ENCODE data around the gene FERD3L. TPM values are rescaled to one million over a fixed set of nuclear protein-coding genes. Genes with fewer than 3 reads are reported as not detected.

Gene FERD3L
- total RNA-seq, 1 donor from 2014 or later = not detected

- DNase-seq = peak; percentile 97
Measured at GRCh38 chr7:19117091-19117869, 27.9 kb downstream of the FERD3L start, which contains the start of gene TWIST1. TSS of gene TWIST1 (minus strand) at chr7:19117636. CDS start at chr7:19117321, 315 bp downstream.

DNA sequence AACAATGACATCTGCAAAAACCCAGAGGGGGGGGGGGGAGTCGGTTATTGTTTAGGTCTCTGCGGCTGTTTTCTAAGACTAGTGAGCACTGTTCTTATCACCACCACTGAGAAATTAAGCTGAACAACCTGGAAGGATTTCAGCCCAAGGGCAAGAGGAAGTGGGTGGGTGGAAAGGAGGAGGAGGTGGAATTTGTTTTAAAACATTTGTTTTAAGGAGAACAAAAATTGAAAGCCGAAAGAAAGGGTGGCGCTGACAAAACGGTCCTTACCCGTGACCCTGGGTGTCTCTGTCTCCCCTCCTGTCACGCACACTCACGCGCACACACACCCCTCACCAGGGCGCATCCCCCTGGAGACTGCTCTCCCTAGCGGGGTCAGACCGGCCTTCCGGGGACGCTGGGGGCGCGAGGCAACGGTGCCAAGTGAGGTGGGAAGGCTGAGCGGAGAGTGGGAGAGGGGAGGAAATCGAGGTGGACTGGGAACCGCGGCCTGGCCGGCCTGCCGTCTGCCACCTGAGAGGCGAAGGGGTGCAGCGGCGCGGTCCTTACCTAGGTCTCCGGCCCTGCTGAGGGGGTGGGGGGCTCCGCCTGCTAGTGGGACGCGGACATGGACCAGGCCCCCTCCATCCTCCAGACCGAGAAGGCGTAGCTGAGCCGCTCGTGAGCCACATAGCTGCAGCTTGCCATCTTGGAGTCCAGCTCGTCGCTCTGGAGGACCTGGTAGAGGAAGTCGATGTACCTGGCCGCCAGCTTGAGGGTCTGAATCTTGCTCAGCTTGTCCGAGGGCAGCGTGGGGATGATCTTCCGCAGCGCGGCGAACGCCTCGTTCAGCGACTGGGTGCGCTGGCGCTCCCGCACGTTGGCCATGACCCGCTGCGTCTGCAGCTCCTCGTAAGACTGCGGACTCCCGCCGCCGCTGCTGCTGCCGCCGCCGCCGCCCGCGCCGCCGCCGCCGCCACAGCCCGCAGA lies 28.8 kb downstream of the FERD3L start:
- DNase-seq = no peak

DNA sequence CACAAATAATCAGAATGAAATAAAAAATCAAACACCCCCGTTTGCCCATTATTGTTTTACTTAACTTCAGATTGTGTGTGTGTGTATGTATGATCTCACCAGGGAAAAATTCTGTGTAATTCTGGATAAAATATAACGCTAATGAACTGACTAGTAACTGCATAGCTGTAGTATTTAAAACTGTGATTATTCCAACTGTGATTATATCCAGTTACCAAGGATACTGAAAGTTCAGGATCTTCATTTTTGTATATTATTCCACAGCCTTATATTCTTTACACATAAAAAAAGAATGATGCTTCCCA lies 30.7 kb downstream of the FERD3L start:
- DNase-seq = no peak

DNA sequence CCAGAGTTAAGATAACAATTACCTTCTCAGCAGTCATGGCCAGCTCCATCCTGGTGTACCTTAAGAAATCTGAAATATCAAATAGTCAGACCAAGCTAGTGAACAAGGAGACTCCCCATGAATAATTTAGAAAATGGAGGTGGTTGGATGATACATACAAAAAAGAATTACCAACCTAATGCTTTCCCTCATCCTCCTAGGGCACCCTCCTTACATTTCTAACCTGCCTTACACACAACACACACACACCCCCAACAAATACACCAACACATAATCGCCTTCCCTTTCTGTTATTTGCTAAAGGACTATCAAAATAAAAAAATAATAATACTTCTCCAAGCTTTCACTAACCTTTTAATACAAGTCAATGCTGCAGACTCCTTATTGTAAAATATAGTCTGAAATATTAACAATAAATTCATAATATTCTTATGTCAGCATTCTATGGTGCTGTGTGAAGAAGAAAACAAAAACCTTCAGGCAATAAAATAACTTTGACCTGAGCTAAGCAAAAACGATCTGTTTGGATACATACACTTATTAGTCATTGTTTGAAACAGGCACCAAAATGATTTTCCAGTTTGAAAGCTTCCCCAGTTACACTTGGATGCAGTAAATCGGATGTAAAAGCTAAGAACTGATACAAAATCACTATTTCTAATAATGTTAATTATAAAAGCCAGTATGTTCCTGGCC lies 31.2 kb downstream of the FERD3L start:
- DNase-seq = no peak

DNA sequence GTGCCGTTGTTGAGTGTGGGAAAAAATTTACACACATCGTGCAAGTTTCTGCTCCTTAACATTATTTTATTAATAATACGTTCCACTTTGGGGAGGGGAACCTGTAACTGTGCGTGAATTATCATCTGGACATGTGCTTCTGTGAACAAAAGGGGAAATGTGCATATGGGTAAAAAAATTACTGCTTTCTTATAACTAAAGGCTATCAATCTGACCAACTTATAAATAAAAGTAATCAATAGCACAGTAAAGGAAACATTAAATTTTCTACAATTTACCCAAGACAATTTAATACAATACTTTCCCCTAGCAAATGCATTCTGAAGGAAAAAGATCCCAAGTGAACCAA lies 32.2 kb downstream of the FERD3L start:
- DNase-seq = no peak

DNA sequence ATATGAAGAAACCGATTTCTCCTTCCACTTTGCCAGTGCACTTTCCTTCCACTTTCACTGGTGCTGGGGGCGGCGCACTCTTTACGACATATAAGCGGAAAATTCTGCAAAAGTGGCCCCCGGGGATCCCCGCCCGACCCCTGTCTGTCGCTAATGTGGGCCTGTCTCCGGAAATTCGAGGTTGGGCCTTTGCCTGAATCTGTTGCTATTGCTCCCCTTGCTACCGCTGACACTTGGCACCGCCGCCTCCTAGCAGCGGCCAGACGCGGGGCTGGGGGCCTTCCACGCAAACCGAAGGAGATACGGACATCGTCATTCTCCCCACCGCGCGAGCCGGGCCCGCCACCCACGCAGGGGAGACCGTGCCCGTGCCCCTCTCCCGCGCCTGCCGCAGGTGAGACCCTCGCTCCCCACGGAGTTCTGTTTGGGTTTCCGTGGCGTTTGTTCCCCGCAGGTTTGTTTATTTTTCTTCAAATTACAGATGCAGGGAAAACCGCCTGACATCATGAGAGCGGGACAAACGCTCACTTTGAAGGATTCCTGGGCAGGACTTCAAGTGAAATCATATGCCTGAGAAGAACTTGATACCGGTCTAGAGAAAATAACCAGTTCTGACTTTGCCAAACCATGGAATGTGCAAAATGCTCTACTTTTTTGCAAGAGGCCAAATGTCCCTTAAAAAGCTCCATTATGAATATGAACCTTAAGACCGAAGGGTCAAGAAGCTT lies 32.8 kb downstream of the FERD3L start:
- no peak for DNase-seq

GRCh38 chr7:19111474-19112273 lies 33.5 kb downstream of the FERD3L start:
- no peak for DNase-seq

GRCh38 chr7:19110776-19111175 lies 34.4 kb downstream of the FERD3L start:
- no peak for DNase-seq

DNA sequence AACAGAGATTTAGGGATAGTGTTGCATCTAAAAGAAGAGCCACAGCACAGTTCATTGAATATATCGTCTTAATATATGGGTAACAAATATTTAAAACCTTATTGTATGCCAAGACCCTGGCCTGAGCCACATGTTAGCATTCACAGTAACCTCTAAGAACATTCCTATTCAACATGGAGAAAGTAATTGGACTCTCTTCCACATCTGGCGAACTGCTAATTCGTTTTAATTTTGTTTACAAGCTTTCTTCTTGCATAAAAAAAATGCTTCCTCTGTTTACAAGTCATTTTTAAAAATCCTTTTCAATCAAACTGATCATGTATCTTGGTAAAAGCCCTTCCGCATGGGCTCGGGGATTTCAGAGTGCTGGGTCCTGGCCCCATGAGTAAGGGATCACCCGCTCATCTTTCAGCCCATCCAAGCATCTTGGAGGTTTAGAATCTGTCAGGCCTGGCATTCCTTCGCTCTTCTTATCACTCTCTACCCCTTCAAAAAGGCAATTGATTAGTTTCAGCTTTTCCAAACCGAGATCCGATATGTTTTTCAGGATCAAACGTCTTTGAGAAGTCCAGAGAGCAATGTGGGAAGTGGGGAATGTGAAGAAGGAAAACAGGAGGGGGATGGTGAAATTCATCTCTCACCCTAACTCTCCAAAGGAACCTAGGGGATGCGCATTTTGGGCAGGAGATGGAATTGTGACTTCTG lies 35.0 kb downstream of the FERD3L start:
- no peak for DNase-seq

- DNase-seq = no peak
Measured at GRCh38 chr7:19109000-19109946, 35.9 kb downstream of the FERD3L start.

DNA sequence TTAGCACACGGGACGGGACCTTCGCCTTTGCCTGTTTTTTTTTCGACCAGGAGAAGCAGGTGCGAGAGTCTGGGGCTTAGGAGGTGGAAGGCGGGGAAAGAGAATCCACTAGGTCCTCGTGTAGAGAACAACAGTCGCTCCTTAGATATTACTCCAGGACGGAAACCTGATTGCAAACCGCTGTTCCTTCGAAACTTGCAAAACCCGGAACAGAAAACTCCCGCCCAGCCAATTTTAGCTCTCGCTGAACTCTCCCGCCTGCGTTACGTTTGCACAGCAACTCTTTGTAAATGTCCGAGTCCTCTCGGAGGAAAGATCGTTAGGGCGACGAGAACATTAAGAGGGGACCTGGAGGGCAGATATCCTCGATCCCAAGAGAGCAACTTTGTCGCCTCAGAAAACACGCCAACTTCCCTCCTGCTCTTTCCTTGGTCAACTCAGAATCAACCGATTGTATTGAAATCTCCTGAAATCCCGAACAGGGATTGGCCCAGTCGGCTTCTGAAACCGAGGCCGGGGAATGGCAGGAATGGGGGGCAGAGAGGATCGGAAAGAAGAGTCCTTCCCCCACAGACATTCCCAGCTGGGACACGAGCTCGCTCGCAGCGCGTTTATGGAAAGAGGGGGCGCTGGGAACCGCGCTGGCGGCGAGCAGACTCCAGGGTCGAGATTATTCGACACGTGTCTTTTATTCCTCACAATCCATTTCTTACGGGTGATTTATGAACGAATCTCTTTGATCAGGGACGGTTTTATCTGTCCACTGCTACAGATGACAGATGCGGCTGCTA lies 37.7 kb downstream of the FERD3L start:
- no peak for DNase-seq

- no peak for DNase-seq
Measured at GRCh38 chr7:19107081-19107355, 38.2 kb downstream of the FERD3L start.

GRCh38 chr7:19106241-19107080 lies 38.8 kb downstream of the FERD3L start:
- DNase-seq = no peak

- DNase-seq = no peak
Measured at GRCh38 chr7:19105546-19105945, 39.7 kb downstream of the FERD3L start.

DNA sequence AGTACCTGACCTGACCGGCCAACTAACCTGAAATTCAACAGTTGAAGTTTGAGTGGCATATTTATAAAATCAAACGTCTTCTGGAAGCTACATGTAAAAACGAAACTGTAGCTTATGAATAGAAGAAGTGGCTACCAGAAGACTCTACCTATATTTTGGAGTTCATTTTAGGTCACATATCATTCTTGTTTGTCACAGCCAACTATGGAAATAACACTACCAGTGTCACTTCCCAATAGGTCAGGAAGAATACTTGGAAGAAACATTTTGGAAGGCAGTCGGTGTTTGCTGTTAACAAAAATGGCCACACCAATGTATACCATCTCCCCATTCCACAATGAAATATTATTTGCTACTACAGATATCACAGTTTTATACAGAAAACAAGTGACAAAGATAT lies 40.4 kb downstream of the FERD3L start:
- DNase-seq = no peak

GRCh38 chr7:19102884-19103283 lies 42.3 kb downstream of the FERD3L start:
- no peak for DNase-seq

DNA sequence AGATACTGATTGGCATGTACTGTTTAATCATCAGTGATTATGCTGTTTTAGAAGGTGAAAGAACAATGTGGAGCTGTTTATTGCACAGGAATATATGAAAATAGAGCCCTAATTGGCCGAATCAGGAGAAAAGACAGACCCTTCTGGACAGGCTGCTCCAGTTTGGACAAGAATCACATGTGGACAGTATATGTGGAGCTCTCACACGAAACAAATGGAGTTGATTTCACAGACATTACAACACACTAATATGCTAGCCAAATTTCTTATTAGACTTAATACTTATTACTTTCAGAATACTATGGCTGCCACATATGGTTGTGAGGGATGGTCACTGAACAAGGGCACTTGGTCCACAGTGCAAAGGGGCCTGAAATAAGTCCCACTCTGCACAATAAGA lies 43.3 kb downstream of the FERD3L start:
- DNase-seq = no peak

DNA sequence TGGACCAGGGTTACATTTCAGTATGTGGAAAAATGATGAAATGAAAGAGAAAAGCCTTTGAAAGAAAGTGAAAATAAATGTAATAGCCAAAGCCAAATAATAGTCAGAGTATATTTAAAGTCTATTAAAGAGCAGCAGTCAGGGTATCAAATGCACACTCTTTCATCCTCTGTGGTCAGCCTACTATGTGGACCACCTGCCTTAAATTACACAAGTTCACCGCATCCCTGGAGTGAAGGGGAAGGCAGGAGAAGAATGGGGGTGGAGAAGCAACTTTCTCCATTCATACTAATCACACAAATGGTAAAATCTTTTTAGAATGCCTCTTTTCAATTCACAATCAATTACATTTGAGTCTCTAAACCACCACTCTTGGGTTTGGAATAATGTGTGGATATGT lies 43.7 kb downstream of the FERD3L start:
- no peak for DNase-seq

All from skin of body (tissue), 2 donors.